Embryonic facial prominence (tissue), 1 donor: ENCODE data around the gene CCL23.
"Not testable (repeated sequence)": the region's sequence is repeated elsewhere in the genome, so short reads cannot be mapped to it uniquely, and the experiment has no call there.

Experiments
- DNase-seq: peaks from one replicate; pipeline ENCODE4 v3.0.0-alpha.2; 2016; ENCODE audit errors: extremely low spot score

Gene CCL23

DNA sequence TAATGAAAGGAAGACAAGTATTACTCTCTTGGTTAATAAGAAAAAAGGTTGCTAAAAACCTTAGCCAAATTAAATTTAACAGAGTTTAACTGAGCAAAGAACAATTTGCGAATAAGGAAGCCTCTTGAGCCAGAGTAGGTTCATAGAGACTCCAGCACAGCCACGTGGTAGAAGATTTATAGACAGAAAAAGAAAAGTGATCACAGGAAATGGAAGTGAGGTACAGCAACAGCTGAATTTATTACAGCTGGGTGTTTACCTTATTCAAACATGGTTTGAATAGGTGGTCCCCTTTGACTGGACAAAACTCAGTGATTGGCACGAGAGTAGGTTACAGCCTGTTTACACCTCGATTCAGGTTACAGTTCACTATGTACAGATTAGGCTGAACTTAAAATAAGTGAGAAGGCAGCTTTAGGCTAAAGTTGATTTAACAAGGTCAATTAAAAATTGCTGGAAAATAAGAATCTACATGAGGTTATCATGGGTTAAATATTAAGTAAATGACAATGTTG lies 13.1 kb downstream of the CCL23 start:
- DNase-seq: no peak

DNA sequence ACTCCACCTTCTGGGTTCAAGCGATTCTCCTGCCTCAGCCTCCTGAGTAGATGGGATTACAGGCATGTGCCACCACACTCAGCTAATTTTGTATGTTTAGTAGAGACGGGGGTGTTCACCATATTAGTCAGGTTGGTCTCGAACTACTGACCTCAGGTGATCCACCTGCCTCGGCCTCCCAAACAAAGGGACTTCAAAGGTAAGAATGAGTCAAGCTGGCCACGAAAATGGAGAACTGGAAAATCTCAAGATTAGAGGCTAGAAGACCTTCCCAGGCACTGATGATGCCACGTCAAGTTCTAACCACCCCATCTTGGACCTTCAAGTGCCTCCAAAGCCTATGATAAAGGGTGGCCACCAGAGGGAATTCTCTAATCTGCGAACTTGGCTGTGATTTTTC lies 15.1 kb downstream of the CCL23 start:
- DNase-seq: no peak

DNA sequence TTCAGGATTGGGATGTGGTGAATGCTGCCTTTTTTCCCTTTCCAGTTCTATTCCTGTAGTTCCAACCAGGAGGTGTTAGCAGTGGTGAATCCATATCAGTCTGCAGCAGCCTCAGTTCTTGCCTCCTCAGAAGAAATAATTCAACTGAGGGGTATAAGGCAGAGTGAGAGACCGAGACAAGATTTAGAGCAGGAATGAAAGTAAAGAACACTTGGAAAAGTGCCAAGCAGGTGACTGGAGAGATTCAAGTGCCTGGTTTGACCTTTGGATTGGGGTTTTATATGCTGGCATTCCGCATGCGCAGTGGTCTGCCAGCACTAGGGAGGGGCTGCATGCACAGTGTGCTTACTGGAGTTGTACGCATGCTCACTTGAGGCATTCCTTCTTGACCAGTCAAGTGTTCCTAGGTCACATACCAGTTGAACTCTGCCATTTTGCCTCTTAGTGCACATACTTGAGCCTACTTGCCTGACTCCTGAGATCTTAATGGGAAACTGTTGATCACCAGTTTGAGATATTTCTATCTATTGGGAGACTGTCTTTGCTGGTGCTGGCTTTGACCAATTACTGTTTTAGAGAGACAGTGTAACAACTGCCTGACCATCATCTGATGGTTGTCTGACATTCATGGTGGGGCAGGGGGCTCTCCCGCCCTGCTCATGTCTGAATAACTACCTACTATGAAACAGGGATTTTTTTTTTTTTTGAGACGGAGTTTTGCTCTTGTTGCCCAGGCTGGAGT lies 15.7 kb downstream of the CCL23 start:
- DNase-seq: no peak

DNA sequence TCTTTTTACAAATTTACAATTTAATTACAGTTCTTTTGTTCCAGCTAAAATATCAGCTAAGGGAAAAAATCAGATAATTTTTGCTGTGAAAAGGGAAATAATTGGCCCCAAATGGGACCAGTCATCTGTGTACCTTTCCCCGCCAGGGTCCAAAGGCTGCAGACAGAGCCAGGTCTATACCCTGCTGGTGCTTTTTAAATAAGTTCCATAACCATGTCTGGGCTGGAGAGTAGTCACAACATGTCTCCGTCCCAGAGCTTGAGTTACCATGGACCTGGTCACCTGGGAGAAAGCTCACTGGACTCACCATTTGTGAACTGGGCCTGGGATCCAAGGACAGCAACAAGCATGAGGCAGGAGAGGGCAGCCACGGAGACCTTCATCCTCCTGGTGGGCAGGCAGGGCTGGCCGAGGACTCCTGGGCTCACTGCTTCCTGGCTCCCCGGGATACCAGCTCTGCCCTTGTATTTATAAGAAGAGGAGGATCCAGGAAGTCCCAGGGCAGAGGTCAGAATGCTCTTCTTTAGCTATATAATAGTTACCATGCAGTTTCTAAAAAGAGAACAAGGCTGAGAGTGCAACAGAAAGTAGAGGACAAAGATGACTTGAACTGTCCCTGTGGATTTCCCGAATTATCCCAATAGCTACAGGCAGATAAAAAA lies 16.5 kb downstream of the CCL23 start, which contains the start of gene CCL15:
TSS of gene CCL15 (minus strand) at position 444 of the 662 bp plus-strand sequence. CDS start at position 383, 61 bp downstream.
- DNase-seq: no peak

DNA sequence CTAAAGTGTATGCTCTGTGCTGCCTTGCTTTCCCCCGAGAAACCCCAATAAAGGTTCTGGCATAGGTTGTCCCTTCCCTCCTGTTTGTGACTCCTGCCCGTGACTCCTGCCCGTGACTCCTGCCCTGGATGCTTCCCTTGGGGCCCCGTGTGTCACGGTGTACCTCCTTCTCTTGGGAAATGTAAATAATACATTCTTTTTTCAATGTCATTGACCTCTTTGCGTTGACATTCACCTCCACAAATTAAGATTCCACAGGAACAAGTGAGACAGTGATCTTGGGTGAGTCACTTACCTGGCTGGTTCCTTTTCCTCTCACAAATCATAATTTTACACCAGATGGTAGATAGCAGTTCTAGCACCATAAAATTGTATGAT lies 17.1 kb downstream of the CCL23 start:
- no peak for DNase-seq

DNA sequence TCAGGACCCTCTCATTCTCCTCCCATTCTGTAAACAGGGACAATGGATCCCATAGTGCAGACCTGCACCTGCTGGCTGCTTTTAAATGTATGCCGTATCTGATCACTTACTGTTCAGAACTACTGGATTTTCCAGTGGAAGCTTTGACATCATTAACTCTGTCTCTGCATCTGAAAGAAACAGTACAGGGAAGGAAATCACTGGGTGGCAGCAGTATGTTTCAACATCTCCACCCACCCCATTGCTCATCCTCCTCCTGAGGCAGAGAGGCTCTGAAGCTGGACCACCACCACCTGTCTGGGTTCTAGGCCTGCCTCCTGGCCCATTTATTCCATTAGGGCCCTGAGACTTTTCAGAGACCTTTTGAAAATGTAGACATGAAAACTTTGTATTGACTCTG lies 19.0 kb downstream of the CCL23 start:
- DNase-seq: no peak

DNA sequence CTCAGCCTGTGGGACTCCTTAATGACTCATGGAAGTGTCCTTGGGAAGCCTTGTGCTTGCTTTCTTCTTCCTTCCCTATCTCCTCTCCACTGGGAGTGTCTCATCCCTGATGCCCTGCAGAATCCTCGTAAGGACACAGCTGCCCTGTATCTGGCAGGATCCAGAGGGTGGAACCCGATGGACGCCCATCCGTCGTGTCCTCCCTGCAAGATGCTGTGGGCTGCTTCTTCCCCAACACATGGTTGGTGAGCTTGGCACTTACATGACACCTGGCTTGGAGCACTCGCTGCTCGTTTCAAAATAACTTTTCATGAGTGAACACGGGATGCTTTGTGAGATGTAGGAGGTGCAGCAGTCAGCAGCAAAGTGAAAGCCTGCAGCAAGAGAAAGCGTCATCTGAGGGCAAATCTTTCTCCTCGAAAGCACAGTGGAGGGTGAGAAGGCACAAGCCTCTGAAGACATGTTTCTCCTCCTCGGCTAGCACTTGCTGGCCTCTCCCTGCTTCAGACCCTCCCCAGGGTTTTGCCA lies 19.7 kb downstream of the CCL23 start:
- no peak for DNase-seq

DNA sequence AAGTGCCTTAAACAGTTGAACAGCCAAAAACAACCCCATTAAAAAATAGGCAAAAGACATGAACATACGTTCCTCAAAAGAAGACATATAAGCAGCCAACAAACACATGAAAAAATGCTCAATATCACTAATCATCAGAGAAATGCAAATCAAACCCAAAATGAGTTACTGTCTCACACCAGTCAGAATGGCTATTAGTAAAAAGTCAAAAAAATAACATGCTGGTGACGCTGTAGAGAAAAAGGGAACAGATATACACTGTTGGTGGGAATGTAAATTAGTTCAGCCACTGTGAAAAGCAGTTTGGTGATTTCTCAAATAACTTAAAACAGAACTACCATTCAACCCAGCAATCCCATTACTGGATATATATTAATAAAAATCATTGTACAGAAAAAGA lies 22.4 kb downstream of the CCL23 start:
- DNase-seq: not testable (repeated sequence)

DNA sequence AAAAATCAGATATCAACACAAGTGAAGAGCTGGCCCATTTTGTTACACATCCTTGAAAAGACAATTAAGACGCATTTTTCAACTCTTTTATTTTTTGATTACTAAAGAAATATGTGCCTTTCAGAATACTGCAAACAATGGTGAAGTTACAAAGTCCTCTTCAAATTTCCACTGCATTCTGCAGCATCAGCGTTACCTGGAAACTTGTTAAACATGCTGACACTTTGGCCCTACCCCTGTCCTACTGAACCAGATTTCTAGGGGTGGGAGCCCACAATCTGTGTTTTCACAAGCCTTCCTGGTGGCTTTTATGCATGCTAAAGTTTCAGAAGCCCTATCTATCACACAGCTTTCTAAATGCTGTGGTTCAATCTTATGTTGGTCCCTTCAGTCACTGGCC lies 26.7 kb downstream of the CCL23 start:
- DNase-seq: no peak

DNA sequence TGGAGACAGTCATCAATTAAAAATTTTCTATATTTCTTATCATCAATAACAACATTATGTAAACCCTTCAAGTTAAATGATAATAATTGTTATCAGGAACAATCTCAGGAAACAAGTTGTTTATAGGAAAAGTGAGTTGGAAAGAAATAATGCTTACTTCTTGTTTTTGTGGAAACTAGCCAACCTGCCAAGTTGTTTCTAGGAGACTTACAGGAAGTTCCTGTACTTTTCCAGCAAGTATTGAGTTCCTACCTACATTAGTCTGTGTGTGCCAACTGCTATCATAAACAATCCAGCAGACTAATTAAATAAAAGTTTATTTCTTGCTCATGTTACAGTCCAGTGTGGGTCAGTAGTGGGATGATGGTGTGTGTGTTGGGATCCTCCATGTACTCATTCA lies 29.6 kb downstream of the CCL23 start:
- DNase-seq: no peak

DNA sequence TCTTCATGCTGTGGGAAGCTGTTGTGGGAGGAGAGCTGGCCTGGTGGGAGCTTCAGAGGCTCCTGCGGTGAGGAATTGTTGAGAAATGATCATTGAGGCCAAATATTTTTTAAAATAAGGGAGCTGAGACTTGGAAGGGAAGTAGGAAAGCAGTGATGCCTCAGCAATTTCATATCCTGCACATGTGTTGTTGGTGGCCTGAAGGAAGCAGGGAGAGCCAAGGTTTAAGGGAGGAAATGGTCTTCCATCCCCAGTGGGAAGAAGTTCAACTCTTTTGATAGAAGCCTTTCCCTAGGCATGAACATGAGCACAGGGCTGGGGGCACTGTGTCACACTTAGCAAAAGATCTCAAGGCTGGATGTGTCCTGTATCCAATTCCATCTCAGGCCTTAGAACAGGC lies 31.1 kb downstream of the CCL23 start, which contains the start of gene CCL14:
TSS of gene CCL14 (minus strand) at position 87 of the 400 bp plus-strand sequence. CDS start at position 7, 80 bp downstream.
- no peak for DNase-seq

DNA sequence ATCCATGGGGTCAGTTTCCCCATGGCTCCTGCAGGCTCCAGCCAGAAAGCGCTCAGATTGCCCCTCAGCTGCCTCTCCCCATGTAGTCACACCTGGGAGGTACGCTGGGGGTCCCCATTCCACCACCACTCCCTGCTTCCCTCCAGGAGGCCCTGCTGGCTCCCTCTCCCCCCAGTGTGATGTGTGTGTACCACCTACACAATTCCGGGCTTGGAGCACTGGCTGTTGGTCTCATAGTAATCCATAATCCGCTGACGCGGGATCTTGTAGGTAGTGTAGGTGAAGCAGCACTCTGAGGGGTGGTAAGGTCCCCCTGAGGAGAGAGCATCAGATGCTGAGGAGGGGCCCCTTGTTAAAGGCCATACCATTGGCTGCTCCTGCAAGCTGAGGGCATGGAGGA lies 33.6 kb downstream of the CCL23 start:
- DNase-seq: no peak

DNA sequence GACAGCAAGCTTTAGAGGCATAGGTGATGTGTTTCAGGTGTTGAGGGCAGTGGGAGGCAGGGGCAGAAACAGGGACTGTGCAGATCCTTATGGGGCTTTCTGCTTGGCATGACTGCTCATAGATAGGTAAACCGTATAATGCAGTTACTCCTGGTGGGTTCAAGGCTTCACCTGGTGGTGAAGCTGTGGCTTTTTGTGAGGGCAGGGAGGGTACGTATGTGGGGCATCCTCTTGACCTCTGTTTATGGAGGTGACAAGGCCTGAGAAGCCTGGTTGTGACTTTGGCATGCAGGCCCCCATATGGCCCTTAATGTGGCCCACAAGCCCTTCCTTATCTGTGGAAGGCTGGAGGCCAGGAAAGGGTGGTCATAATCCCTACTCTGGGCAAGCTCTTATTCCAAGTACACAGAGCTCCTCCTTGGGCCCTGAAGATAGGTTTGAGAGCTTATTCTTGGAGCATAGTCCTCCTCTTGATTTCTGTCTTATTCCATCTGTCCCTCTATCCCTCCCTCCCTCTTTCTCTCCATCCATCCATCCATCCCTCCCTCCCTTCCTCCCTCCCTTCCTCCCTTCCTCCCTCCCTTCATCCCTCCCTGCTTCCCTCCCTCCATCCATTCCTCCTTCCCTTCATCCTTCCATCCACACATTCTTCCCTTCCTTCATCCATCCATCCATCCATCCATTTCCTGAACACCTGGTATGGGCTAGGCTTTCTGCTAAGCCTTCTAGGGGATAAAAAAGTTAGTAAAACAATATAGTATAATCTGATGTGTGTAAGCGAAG lies 35.2 kb downstream of the CCL23 start:
- DNase-seq: no peak

DNA sequence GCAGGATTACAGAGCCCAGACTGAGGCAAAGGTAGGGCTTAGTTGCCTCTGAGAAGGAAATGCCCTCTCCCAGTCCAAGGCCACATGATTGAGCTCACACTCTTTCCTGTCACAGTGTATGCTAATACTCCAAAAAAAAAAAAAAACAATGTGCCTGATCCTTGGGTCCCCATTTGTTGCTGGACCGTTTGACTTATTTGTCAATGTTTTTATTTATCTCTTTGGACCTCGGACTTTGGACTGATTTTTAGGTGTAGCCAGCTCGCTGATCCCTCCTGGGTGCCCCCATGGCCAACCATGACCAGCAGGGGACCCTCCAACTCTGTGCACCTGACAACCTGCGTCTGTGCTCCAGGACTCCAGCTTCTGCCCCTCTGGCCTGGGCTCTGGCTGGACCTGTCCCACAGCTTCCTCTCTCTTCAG lies 35.9 kb downstream of the CCL23 start:
- no peak for DNase-seq

DNA sequence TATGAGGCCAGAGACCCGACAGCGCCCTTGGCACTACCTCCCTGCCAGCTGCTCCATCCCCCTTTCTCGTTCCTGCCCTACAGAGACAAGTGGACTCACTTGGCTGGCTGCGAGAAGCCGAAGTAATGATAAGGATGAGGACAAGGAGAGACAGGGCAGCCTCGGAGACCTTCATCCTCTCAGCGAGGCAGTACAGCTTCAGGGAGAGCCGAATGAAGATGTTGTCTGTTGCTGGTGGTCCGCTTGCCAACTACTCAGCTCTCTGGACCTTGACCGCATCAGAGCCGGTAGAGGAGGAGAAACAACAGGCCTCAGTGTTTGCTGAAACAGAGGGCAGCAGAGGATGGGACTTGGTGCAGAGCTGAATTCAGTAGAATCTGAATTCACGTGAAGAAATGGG lies 36.5 kb downstream of the CCL23 start, which contains the start of gene CCL16:
TSS of gene CCL16 (minus strand) at position 252 of the 400 bp plus-strand sequence. CDS start at position 175, 77 bp downstream.
- no peak for DNase-seq

DNA sequence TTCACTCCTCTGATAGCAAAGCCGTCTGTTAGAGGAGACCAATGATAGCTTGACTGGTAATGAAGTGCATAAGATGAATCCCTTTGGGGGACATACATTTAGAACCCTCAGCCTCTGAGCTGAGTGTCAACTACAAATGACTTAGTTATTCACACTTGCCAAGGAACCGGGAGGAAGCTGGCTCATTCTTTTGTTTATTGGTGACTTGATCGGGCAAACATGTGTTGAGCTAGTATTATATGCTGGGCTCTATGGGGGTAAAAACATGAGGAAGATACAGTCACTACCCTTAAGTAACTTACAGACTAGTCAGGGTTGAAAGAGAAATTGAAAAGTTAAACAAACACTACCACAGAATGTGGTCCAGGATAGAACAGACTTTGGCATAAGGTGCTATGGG lies 39.4 kb downstream of the CCL23 start:
- DNase-seq: no peak

DNA sequence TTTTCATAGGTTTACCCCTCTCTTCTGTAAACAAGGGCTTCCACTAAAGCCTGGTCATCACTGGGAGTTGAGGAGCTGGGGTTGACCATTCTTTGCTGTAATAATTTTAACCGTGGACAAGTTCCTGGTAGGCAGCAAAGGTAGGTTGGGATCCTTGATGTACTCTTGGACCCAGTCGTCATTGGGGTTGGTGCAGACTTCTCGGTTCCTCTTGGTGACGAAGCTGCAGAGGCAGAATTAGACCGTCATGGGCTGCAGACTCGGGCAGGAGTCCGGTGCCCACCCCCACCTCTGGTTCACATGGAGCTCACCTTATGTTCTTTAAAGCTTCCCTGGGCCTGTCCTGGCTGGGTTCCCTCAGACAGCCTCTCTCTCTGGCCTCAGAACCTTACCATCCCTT lies 40.3 kb downstream of the CCL23 start:
- no peak for DNase-seq

DNA sequence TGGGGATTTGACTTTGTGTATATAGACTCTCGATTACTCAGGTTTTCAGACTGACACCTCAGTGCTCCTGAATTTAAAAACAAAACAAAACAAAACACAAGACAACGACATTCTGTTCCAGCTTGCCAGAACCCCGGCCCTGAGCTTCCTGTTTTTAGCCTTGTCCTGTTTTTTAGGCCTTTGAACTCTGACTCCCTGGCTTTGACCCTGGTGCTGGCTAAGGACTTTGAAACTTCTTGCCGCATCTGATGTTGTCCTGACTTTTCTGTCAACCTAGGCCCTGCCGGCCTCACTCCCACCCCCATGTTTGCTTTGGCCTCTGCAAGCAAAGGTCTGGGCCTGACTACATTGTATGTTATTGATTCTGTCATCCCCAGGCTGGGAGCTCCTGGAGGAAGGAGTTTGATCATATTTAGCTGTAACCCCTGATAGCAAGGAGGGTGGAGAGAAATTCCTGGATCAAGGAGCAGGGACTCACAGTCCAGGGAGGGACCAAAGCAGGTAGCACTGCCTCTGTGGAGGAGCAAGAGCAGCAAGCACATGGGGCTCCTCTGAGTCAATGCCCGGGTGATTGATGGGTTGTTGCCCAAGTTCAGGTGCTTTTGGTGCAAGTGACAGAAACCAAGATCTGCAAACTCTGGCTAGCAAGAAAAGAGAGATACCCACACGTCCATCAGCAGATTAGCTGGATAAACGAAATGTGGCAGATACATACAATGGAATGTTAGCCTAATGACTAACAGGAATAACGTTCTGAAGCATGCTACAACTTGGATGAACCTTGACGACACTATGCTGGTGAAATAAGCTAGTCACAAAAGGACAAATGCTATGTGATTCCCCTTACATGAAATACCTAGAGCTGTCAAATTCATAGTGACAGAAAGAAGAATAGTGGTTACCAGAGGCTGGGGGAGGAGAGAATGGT lies 44.2 kb downstream of the CCL23 start:
- no peak for DNase-seq

DNA sequence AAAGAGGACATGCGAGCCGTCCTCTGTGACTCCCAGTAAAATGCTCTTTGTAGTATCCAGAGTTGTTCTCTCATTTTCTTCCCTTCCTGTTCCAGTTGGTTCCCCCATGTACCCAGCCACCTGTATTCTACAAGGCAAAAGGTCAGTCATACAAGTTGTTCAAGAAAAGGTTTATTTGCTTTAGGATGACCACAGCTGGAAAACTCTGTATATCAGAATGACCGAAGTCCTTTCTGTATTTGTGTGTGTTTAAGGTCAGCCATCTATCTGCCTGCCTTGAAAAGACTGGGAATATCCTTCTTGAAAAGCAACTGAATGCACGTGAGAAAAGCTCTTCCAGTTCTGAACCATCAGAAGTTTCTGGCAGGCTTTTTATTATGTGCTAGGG lies 44.8 kb downstream of the CCL23 start:
- no peak for DNase-seq

DNA sequence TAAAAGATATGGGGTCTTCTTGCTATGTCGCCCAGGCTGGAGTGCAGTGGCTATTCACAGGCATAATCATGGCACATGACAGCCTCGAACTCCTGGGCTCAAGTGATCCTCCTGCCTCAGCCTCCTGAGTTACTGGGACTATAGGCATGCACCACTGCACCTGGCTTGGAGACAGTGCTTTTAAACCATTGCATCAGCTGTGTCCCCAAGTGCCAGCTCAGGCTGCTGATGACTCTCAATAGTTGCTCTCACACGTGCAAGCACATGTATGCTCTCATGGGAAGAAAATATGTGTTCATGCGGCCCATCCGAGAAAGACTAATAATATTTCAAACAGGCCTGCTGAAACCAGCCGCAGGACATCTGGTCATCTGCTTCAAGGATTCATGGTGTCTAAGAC lies 45.2 kb downstream of the CCL23 start:
- DNase-seq: no peak

DNA sequence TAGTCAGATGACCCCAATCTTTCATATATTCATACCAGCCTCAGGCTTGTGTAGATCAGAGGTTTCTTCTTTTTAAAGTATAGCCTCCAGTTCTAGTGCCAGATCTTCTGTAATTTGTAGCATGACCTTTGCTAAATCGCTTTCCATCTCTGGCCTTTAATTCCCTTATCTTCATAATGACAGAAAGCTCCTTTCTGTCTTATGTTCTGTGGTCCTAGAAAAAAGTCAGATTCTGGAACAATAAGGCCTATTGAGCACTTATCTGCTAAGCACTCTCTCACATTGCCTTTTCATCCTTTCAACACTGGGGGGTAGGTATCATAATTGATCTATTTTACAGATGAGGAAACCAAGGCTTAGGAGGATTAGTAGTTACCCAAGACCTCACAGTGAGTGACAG lies 45.7 kb downstream of the CCL23 start:
- DNase-seq: no peak
